GM21529 (cell line): Measurements from ENCODE around the gene JAK1.

Experiments used
- ATAC-seq: cut with Tn5 transposase; IDR thresholded peaks from one replicate; pipeline ENCODE4 v1.9.1; 2021; ENCODE audit not compliant: unreplicated experiment

The JAK1 gene

GRCh38 chr1:64801851-64802523, 164.4 kb downstream of the JAK1 start:
- no peak for ATAC-seq

- ATAC-seq: no peak
These were observed 167.5 kb downstream of the JAK1 start for GRCh38 chr1:64798872-64799271.

- ATAC-seq: no peak
These were observed 175.4 kb downstream of the JAK1 start for GRCh38 chr1:64790832-64791487.
